ENCODE results near the gene PDE1C.
A peak's percentile ranks its signal among the peaks of the same experiment; 100 is the strongest.

PDE1C gene

DNA sequence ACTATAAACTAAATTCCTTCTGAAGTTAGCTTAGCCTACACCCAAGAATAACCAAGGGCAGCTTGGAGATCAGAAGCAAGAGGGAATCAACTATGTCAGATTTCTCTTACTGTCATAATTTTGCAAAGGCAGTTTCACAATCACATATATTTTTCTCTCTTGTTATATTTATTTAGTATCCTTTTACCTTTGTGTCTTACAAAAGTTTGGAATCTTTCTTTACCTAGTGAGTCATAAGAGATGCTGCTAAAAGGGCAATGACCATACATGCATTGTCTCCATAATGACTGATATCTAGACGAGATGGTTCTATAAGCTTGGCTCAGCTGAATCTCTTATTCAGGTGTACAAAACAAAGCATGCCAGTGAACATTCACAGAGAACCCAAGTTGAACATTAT is 322.1 kb downstream of the PDE1C start:
- H3K27ac ChIP-seq, result no peak overlapping the region
- H3K36me3 ChIP-seq, result peaks cover 3% of the 10 kb centered on the region; the same call in 1 of the 2 replicates
- DNase-seq, result no peak
- no peaks in the 10 kb centered on the region for H3K9me3 ChIP-seq (ENCODE audit: severe bottlenecking)
- no peaks in the 10 kb centered on the region for H3K27me3 ChIP-seq (ENCODE audit: insufficient read depth, low read depth, severe bottlenecking)
- TF ChIP-seq, protein P1, sequence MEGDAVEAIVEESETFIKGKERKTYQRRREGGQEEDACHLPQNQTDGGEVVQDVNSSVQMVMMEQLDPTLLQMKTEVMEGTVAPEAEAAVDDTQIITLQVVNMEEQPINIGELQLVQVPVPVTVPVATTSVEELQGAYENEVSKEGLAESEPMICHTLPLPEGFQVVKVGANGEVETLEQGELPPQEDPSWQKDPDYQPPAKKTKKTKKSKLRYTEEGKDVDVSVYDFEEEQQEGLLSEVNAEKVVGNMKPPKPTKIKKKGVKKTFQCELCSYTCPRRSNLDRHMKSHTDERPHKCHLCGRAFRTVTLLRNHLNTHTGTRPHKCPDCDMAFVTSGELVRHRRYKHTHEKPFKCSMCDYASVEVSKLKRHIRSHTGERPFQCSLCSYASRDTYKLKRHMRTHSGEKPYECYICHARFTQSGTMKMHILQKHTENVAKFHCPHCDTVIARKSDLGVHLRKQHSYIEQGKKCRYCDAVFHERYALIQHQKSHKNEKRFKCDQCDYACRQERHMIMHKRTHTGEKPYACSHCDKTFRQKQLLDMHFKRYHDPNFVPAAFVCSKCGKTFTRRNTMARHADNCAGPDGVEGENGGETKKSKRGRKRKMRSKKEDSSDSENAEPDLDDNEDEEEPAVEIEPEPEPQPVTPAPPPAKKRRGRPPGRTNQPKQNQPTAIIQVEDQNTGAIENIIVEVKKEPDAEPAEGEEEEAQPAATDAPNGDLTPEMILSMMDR (IDR thresholded peaks at IDR 0.05; ENCODE audit: low read depth, low read length), result no peak
- no peak overlapping the region for H3K4me3 ChIP-seq (ENCODE audit: low read depth, low read length)

DNA sequence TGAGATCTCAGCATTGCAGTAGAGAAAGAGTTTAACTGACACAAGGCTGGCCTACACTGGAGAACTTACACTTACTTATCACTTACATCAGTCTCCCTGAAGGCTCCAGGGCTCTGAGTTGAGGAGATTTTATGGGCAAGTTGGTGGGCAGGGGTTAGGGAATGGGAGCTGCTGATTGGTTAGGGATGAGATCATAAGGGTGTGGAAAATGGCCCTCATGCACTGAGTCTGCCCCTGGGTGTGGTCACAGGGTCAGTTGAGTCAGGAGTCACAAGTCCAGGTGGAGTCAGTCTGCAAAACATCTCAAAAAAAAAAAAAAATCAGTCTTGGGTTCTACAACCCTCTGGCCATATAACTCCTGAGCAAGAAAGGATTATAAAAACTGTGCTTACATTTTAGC is 322.7 kb downstream of the PDE1C start:
- no peaks in the 10 kb centered on the region for H3K27me3 ChIP-seq (ENCODE audit: insufficient read depth, low read depth, severe bottlenecking)
- peaks cover 3% of the 10 kb centered on the region; the same call in 1 of the 2 replicates for H3K36me3 ChIP-seq
- no peak overlapping the region for H3K27ac ChIP-seq
- H3K9me3 ChIP-seq (ENCODE audit: severe bottlenecking), result no peaks in the 10 kb centered on the region
- TF ChIP-seq, protein P1 (IDR thresholded peaks at IDR 0.05; ENCODE audit: low read depth, low read length), result no peak
- H3K4me3 ChIP-seq (ENCODE audit: low read depth, low read length), result no peak overlapping the region
- no peak for DNase-seq

DNA sequence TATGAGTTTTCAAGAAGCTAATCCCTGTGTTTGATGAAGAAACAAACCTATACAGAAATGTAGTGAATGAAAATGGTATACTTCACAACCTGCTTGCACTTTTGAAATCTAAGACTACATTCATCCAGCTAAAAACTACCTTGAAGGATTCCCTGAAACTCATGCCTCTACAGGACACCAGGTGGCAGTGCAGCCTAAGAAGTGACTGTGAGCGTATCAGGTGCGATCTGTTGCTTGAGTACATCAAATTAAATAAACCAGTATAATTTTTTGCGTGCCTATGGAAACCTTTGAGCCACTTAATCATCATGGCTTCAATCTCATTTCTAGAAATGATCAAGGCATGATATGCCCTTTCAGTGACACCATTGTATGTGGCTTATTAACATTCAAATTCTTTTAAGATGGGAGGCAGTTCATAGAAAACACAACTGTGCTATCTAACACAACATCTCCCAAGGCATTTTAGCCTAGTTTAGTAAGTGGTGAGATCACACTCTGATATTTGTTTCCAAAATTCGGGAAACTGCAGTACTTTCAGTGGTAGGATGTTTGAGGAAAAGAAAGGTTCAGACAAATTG is 325.8 kb downstream of the PDE1C start:
- Histone ChIP-seq H3K9me3 (ENCODE audit: severe bottlenecking) (no peaks in the 10 kb centered on the region), H3K4me3 (ENCODE audit: low read depth, low read length) (no peak overlapping the region), H3K27ac (no peak overlapping the region), H3K27me3 (ENCODE audit: insufficient read depth, low read depth, severe bottlenecking) (no peaks in the 10 kb centered on the region), H3K36me3 (no peaks in the 10 kb centered on the region)
- TF ChIP-seq, protein P1 (IDR thresholded peaks at IDR 0.05; ENCODE audit: low read depth, low read length), result peak; percentile 68
- DNase-seq, result peak; percentile 61

DNA sequence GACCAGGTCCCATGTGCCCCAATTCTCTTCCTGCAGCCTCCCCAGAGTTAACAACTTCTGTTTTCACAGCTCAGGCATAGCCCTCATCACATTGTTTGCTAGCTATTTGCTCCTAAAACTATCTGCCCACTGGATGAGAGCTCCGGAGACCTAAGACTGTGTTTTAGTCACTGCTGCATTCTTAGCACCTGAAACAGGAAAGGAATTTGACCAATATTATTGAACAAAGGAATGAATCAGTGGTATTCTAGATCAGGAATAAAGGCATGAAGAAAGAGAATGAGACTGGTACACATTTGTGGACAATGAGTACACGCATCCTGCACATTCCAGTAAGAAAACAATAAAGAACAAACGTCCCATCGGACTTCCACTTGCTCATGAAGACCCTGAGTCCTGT is 328.4 kb downstream of the PDE1C start:
- H3K27ac ChIP-seq, result no peak overlapping the region
- H3K36me3 ChIP-seq, result no peaks in the 10 kb centered on the region
- no peak overlapping the region for H3K4me3 ChIP-seq (ENCODE audit: low read depth, low read length)
- H3K27me3 ChIP-seq (ENCODE audit: insufficient read depth, low read depth, severe bottlenecking), result no peaks in the 10 kb centered on the region
- no peaks in the 10 kb centered on the region for H3K9me3 ChIP-seq (ENCODE audit: severe bottlenecking)
- TF ChIP-seq, protein P1 (IDR thresholded peaks at IDR 0.05; ENCODE audit: low read depth, low read length), result no peak
- DNase-seq, result no peak

DNA sequence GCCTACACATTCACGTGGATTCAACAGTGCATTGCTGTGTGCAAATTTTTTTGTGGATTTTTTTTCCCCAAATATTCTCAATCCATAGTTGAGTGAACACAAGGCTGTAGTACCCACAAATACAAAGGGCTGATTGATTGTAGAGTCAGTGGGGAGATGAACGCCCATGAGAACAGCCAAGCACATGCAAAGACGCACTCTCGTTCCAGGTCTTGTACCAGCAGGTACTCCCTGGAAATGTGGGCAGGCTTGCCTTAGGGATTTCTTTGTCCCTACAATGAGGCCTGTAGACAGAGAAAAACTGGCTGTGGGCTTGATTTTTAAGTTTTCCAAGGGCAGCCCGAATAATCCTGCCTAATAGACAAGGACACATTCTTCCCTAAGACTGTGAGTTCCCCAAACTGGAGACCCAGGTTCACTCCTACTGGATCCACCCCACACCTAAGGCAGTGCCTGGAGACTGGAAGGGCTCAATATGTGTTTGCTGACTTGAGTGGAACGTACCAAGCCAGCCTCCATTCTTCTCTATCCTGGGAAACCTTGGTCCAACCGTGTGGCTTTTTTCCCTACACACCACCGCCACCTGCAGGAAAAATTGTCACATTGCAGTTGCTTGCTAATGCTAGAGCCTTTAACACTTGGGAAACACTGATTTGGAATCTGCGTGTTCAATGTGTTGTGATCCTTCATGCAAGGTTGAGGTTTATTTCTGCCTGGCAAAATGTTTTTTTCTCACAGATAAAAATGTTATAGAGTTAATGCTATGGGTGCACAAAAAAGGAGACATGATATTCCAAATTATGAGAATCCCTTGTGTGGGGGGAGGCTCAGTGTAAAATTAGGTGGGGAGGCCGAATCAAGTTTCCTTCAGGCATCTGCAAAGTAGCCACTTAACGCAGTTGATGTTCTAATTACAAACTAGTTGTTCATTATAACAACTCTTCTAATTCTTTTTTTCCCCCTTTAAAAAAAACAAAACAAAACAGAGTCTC is 333.9 kb downstream of the PDE1C start:
- no peaks in the 10 kb centered on the region for H3K9me3 ChIP-seq (ENCODE audit: severe bottlenecking)
- H3K36me3 ChIP-seq, result no peaks in the 10 kb centered on the region
- TF ChIP-seq, protein P1 (IDR thresholded peaks at IDR 0.05; ENCODE audit: low read depth, low read length), result peak; percentile 86
- H3K27me3 ChIP-seq (ENCODE audit: insufficient read depth, low read depth, severe bottlenecking), result no peaks in the 10 kb centered on the region
- DNase-seq, result peak; percentile 68
- H3K27ac ChIP-seq, result no peak overlapping the region
- no peak overlapping the region for H3K4me3 ChIP-seq (ENCODE audit: low read depth, low read length)

All from WERI-Rb-1 (cell line).